T47D (cell line): ENCODE data around the gene ATXN1.

ENCODE experiments used
- DNase-seq, 2 experiments: peaks; one replicate each; pipeline versions ENCODE4 v3.0.0 to v3.0.0-alpha.2; 2011 to 2012; ENCODE audit warnings: low read depth in 1 of 2, low spot score in 1 of 2
- JUND ChIP-seq: IDR thresholded peaks from 2 replicates; pipeline ENCODE4 v1.6.1; 2012; ENCODE audit warnings: low read depth
- in situ Hi-C: cut with HindIII; loops from 2 replicates; pipeline ENCODE4 v1.10.0; 2016; ENCODE audit warnings: low sequenced_read_pairs, low pct_unique_long_range_greater_than_20kb

ATXN1 gene

GRCh38 chr6:16481697-16482399 lies 279.4 kb downstream of the ATXN1 start:
- TF ChIP-seq JUND = no peak
- DNase-seq = no peak
- in situ Hi-C loops = no loop called here

DNA sequence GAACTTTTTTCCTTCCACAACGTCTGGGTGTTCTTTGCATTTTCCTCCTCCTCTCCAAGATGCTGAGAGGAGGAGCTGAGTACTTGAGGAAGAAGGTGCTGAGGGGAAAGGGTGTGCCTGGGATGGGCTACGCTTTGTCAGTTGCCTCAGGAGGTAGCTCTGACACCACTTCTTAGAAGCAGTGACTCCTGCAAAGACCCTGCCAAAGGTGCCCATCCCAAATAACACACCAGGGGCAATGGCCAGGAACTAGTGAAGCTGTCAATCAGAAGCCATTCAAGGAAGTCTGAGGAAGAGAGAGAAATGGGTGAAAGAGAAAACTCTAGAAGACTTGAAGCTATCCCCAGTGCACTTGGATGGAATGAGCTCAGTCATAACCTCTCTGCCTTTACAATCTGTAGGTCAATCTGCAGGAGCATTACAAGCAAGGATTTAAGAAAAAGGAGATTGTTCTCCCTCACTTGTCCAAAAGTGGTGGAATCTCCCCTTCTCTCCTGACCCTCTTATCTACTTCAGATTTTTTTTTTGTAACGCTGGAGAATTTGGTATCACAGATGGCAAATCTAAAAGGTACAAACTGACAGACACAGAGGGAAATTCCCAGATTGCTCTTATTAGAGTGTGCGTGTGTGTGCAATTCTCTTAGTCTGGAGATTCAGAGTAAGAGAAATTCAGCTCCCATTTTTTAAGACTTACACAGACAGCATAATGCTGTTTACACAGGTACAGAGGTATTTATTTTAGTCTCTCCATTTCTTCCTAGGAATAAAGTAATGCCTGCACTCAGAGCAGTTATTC lies 280.3 kb downstream of the ATXN1 start:
- in situ Hi-C loops = no loop called here
- no peak for TF ChIP-seq JUND
- no peak for DNase-seq

GRCh38 chr6:16477367-16478149 lies 283.7 kb downstream of the ATXN1 start:
- no peak for DNase-seq
- in situ Hi-C loops = no loop called here
- TF ChIP-seq JUND = no peak

DNA sequence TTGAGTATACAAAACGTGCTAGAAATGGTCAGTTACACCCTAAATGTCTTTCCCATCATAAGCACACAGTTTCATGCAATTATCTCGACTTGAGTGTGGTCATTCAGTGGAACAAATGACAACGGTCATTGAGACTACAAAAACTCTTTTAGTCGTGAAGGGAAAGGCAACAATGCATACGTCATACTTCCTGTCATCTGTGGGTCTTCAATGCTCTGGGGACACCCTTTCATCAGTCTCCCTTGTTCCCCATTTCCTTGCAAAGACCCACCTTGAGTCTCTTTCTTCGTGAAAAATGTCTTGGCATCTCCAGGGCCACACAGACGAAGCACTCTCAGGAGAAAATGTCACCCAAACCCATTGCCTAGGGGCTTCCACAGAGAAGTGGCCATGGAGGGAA lies 284.4 kb downstream of the ATXN1 start:
- in situ Hi-C loops = no loop called here
- no peak for TF ChIP-seq JUND
- DNase-seq = no peak

DNA sequence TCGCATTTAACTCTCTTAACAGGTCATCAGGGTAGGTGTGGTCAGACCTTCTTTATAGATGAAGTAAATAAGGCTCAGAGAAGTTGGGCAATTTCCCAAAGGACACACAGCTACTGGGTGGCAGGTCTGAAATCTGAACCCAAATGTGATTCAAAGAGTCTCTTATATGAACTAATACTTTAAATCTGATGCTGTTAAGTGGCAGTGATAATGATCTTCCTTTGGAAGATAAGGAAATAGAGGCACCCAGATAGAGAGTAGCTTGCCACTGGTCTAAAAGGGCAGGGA lies 285.8 kb downstream of the ATXN1 start:
- DNase-seq = no peak
- no peak for TF ChIP-seq JUND
- in situ Hi-C loops = no loop called here

DNA sequence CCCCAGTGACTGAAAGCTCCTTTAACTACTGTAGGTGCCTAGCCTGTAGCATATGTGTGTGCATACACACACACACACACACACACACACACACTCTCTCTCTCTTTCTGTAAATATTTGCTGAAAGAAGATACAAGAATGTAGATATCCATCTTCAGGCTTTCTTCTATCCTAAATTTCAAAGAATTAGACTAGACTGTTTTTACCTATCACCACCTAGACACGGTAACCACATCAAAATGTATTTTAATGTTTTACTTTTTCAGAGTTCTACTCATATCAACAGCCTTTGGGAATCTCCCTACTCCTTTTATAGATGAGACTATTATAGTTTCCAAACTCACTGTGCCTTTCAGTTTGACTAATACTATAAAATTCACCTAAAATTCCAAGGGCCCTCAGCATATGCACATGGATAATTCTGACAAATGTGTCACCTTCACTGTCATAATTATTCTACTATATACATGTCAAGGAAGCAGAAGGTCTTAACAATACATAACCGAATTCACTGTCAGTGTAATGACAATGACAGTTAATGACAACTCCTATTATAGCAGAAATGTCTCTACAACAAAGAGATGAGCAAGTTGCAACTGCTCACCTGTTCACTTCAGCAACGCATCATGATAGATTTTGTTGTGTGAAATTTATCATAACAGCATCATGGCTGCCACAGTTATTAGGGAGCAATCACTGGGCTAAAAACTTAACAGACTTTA lies 286.3 kb downstream of the ATXN1 start:
- in situ Hi-C loops = no loop called here
- DNase-seq = no peak
- TF ChIP-seq JUND = no peak

- DNase-seq = no peak
- in situ Hi-C loops = no loop called here
- no peak for TF ChIP-seq JUND
Observed at GRCh38 chr6:16473908-16474771, 287.1 kb downstream of the ATXN1 start.

- no peak for DNase-seq
- in situ Hi-C loops = no loop called here
- TF ChIP-seq JUND = no peak
Observed at GRCh38 chr6:16473184-16473907, 287.9 kb downstream of the ATXN1 start.

DNA sequence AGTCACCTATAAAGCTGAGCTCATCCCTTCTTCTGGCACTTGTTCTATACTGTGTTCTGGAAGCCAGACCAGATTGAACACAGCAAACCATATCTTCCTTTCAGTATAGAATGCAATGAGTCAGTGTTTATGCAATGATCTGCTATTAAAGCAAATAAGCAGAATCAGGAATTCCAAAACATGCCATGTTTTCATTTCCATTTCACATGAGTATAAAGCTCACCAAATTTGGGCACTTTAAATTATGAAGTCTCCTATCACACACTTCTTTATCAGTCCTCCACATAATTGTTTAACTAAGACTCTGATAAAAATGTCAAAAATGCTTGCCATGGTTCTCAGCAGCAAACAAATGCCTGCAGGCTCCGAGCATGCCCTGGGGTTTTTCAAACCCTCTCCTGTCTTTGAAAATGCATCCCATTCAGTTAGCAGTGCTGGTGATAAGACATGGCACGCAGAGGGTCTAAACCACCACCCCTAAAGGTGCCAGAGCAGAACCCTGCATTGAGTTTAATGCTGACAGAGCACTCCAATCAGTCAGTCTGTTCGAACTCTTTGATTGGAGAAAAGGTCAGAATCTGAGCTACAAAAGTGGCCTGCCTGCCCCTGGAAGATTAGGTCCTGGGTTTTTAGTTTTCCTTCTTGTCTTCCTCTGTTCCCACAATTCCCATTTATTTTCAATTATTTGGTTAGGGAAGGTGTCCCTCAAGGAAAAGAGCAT lies 288.8 kb downstream of the ATXN1 start:
- no peak for DNase-seq
- in situ Hi-C loops = no loop called here
- no peak for TF ChIP-seq JUND

DNA sequence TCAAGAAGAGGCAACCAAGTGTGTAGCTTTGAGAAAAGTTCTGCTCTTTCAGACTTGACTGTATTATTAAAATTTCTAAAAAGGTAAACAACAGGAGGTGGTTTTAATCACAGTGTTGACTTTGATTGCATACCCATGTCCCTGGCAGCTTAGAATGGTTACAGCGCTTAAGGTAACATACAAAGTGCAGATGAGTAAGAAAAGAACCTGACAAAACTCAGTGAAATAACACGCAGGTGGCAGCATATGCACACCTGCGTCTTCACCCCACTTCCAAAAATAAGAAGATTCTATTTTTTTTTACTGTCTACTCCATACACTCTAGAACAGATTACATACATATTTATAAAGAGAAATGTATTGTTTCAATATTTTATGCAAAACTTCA lies 289.4 kb downstream of the ATXN1 start:
- no peak for TF ChIP-seq JUND
- no peak for DNase-seq
- in situ Hi-C loops = no loop called here
